ENCODE data around the gene HSD17B14. TPM values are rescaled to one million over a fixed set of nuclear protein-coding genes. Genes with fewer than 3 reads are reported as not detected.

Gene HSD17B14
- total and polyA plus RNA-seq, 2 of the 13 experiments (the other 11 are each of a cell fraction or from before 2014, with no cell fraction given), result 0.58 to 1.2 TPM

- peak; percentile 85 for TF ChIP-seq ZNF574 (CRISPR knock-in tag; IDR thresholded peaks at IDR 0.05)
- TF ChIP-seq XRCC5 (optimal IDR thresholded peaks at IDR 0.05; ENCODE audit: low read length), result peak; percentile 43
- TF ChIP-seq ZNF619 (CRISPR knock-in tag; IDR thresholded peaks at IDR 0.05), result 0 out of 2 replicates have a peak, but pooled peaks have one; percentile 68
- 0 out of 2 replicates have a peak, but pooled peaks have one; percentile 25 for TF ChIP-seq KAT7 (CRISPR knock-in tag; IDR thresholded peaks at IDR 0.05; ENCODE audit: borderline replicate concordance)
- TF ChIP-seq NFYB (CRISPR knock-in tag; IDR thresholded peaks at IDR 0.05), result 0 out of 2 replicates have a peak, but pooled peaks have one; percentile 41
- peak; percentile 66 for TF ChIP-seq GATAD2A (CRISPR knock-in tag; IDR thresholded peaks at IDR 0.05)
- TF ChIP-seq ZNF570 (CRISPR knock-in tag; IDR thresholded peaks at IDR 0.05; ENCODE audit: borderline replicate concordance), result no peak
- peak; percentile 71; the same call in 1 of the 2 replicates for TF ChIP-seq ZNF224 (CRISPR knock-in tag; IDR thresholded peaks at IDR 0.05)
- 0 out of 2 replicates have a peak, but pooled peaks have one; percentile 29 for TF ChIP-seq ZNF263 (CRISPR knock-in tag; IDR thresholded peaks at IDR 0.05)
- TF ChIP-seq KDM5B (CRISPR knock-in tag; IDR thresholded peaks at IDR 0.05; ENCODE audit: borderline replicate concordance), result peak; percentile 58; the same call in 1 of the 2 replicates
- peak; percentile 48; the same call in 1 of the 2 replicates for TF ChIP-seq SP4 (CRISPR knock-in tag; IDR thresholded peaks at IDR 0.05)
- TF ChIP-seq ZBTB2 (CRISPR knock-in tag; IDR thresholded peaks at IDR 0.05; ENCODE audit: low read depth), result no peak
- 0 out of 2 replicates have a peak, but pooled peaks have one; percentile 14 for TF ChIP-seq TARDBP (CRISPR knock-in tag; IDR thresholded peaks at IDR 0.05)
- TF ChIP-seq PTBP1 (IDR thresholded peaks at IDR 0.05; ENCODE audit: low read depth, low read length, poor library complexity, severe bottlenecking), result no peak
- TF ChIP-seq MAX (IDR thresholded peaks at IDR 0.05), result peak; percentile 10; the same call in 1 of the 2 replicates
- no peak for TF ChIP-seq ZNF678 (CRISPR knock-in tag; IDR thresholded peaks at IDR 0.05)
- TF ChIP-seq ZNF143 (CRISPR knock-in tag; IDR thresholded peaks at IDR 0.05), result peak; percentile 100
- 0 out of 2 replicates have a peak, but pooled peaks have one; percentile 24 for TF ChIP-seq SIX4 (CRISPR knock-in tag; IDR thresholded peaks at IDR 0.05)
- 0 out of 2 replicates have a peak, but pooled peaks have one; percentile 33 for TF ChIP-seq ZBTB46 (CRISPR knock-in tag; IDR thresholded peaks at IDR 0.05; ENCODE audit: borderline replicate concordance)
- no peak for TF ChIP-seq ZBED4 (CRISPR knock-in tag; IDR thresholded peaks at IDR 0.05; ENCODE audit: borderline replicate concordance)
Observed at GRCh38 chr19:48795055-48795684, 41.1 kb downstream of the HSD17B14 start (continued).

Data from HepG2 (cell line).